IPS-15b (cell line): ENCODE measurements around the gene CELF4.

Experiments used
- H3K27me3 ChIP-seq: one replicate; pipeline ENCODE4 v1.6.1; 2013; ENCODE audit warnings: low read length; ENCODE audit not compliant: control insufficient read depth, insufficient read depth
- H3K36me3 ChIP-seq: one replicate; pipeline ENCODE4 v1.6.1; 2013; ENCODE audit warnings: low read length; ENCODE audit not compliant: control insufficient read depth, insufficient read depth
- H3K4me1 ChIP-seq: one replicate; pipeline ENCODE4 v1.6.1; 2013; ENCODE audit warnings: mild to moderate bottlenecking, low read length; ENCODE audit not compliant: control insufficient read depth, insufficient read depth
- H3K4me3 ChIP-seq: one replicate; pipeline ENCODE4 v1.5.1; 2013; ENCODE audit warnings: low read depth, low read length
- H3K9ac ChIP-seq: one replicate; pipeline ENCODE4 v1.6.1; 2013; ENCODE audit warnings: low read depth, mild to moderate bottlenecking, low read length
- H3K9me3 ChIP-seq: one replicate; pipeline ENCODE4 v1.6.1; 2013; ENCODE audit warnings: mild to moderate bottlenecking, low read length; ENCODE audit not compliant: control insufficient read depth, insufficient read depth

Gene CELF4

DNA sequence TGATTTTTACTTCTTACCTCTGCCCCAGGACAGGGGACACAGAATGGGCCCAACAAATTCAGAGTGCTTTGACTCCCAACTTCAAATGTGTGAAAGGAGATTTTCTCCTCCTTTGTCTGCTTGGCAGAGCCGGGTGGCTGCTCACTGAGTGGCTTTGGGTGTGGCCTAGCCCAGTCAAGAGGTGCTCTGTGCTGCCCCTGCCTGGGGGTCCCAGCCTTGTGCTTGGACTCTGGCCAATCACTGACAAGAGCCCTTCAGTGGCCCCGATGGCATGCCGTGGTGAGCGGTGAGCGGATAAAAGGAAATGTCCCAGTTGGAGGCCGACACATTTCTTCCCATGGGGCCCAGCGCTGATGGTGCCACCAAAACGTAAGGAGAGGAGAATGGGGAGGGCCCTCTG is 259.2 kb downstream of the CELF4 start:
- H3K36me3 ChIP-seq, result no peaks in the 10 kb centered on the region
- H3K27me3 ChIP-seq, result no peaks in the 10 kb centered on the region
- no peak overlapping the region for H3K4me3 ChIP-seq
- H3K9ac ChIP-seq, result no peak overlapping the region
- no peaks in the 10 kb centered on the region for H3K9me3 ChIP-seq
- no peaks in the 10 kb centered on the region for H3K4me1 ChIP-seq

DNA sequence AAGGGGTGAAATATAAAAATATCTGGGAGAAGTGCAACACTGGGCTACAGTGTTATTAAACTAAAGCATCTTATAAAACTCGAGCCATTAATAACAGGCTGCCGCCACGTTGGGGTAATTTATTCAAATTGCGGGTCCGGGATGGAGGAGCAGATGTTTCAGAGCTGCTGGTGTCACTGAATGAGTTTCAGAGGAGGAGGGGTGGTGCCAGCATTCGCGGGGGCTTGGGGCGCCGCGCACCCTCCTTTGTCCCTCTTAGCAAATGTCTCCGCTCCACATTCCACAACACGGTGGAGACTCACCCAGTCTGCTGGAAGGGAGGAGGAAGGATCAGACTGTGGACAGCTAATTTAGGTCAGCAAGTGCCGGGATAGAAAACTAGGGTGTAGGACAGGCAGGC is 260.5 kb downstream of the CELF4 start:
- no peaks in the 10 kb centered on the region for H3K4me1 ChIP-seq
- H3K9ac ChIP-seq, result no peak overlapping the region
- H3K27me3 ChIP-seq, result no peaks in the 10 kb centered on the region
- no peaks in the 10 kb centered on the region for H3K9me3 ChIP-seq
- no peak overlapping the region for H3K4me3 ChIP-seq
- no peaks in the 10 kb centered on the region for H3K36me3 ChIP-seq

DNA sequence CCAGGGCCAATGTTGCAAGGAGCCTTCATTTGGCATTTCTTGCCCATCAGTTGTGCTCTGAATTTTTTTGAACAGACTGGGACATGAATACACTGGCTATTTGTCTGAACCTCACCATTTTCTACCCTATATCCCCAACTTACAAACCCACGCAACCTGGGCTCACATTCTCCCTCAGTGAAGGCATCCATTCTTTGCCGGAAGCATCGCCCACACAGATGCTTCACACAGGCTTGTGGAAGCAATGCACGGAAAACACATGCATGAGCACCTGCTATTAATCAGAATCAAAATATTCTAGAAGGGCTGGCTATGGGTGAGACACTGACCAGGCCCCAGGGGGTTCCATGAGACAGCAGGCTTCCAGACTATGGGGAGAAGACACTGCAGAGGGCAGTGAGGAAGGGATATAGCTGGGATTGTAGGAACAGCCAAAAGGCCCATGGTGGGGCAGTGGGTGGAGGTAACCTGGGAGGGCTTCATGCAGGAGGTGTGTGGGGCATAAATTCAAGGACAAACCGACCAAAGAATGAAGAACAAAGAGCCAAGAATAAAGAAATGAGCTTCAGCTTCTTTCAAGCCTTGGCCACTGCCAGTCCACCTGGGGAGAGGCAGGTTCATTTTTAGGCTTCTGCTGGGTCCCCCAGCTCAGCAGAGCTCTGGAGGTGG is 261.5 kb downstream of the CELF4 start:
- no peaks in the 10 kb centered on the region for H3K36me3 ChIP-seq

DNA sequence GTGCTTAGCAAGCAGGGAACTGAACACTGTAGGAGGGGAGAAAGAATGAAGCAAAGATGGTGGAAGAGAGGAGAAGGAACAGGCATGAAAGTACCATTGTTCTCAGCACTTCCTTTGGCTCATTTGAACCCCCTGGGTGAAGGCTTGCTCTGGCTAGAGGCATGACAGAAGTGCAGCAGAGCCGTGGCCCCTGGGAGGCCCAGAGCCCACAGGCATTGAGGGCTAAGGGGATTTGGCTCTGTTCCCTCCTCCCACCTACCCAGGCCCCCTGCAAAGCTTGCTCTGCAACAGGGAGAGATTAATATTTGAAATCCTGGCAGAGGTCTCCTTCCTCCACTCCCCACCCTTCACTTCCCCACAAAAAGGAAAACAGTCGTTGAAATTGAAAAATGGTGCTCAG is 262.6 kb downstream of the CELF4 start:
- H3K4me3 ChIP-seq, result no peak overlapping the region
- H3K36me3 ChIP-seq, result no peaks in the 10 kb centered on the region
- no peaks in the 10 kb centered on the region for H3K27me3 ChIP-seq
- H3K9me3 ChIP-seq, result no peaks in the 10 kb centered on the region
- peaks cover 4% of the 10 kb centered on the region for H3K4me1 ChIP-seq
- no peak overlapping the region for H3K9ac ChIP-seq

More for the DNA sequence above, 261.5 kb downstream of the CELF4 start:
- no peaks in the 10 kb centered on the region for H3K9me3 ChIP-seq
- peaks cover 4% of the 10 kb centered on the region for H3K4me1 ChIP-seq
- H3K4me3 ChIP-seq, result no peak overlapping the region
- H3K27me3 ChIP-seq, result no peaks in the 10 kb centered on the region
- H3K9ac ChIP-seq, result no peak overlapping the region

DNA sequence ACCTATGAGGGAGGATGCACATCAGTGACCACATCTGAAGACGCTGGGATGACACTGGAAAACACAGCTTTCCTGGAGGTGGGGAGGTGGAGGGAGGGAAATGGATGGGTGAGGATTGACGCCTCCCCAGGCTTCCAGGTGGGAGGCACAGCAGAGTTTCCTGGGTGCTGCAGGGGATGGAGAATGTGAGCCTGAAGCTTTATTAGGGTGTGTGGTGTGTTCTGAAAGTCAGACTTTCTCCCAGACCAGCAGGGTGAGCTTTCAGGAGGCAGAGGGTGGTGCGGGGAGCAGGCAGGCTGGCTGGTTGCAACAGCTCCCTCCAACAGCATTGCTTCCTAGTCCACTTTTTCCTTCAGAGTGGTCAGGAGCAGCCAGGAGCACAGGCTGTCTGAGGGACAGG is 263.1 kb downstream of the CELF4 start:
- Histone ChIP-seq H3K4me3 (no peak overlapping the region), H3K9me3 (no peaks in the 10 kb centered on the region), H3K36me3 (no peaks in the 10 kb centered on the region), H3K27me3 (no peaks in the 10 kb centered on the region), H3K9ac (no peak overlapping the region), H3K4me1 (peaks cover 4% of the 10 kb centered on the region)

DNA sequence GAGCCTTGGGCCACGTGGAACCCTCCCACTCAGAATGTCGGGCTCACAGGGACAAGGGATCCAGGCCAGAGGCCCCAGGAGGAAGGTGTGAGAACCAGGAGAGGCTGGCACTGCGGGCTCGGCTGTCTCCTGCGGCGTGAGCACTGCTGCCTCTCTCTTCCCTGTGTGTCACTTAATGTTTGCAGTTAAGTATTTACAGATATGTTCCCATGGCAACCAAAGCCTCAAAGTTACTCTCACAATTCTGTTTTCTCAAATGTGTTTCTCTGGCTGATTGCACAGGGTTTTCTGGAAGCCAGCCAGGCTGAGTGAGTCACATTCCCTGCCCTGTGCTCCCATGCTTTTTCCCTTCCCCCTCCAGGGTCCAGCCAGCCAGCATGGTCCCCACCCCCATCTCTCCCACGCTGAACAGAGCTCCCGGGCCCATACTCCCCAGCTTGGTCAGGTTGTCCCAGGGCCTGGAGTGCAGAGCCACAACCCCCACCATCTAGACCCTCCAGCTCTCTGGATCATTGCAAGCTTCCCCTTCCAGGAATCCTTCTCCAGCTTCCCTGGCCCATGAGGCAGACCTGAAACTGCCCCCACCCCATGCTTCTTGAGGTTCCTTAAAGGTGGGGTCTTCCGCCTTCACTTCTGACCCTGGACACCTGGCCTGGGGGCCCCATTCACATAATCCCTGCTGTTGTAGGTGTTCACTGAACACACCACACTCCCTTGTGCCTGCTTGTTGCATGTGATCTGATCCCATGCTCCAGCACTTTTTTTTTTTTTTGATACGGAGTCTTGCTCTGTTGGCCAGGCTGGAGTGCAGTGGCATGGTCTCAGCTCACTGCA is 265.9 kb downstream of the CELF4 start:
- H3K4me3 ChIP-seq, result no peak overlapping the region
- peaks cover 4% of the 10 kb centered on the region for H3K4me1 ChIP-seq
- H3K9ac ChIP-seq, result no peak overlapping the region
- H3K36me3 ChIP-seq, result no peaks in the 10 kb centered on the region
- H3K27me3 ChIP-seq, result no peaks in the 10 kb centered on the region
- H3K9me3 ChIP-seq, result no peaks in the 10 kb centered on the region

DNA sequence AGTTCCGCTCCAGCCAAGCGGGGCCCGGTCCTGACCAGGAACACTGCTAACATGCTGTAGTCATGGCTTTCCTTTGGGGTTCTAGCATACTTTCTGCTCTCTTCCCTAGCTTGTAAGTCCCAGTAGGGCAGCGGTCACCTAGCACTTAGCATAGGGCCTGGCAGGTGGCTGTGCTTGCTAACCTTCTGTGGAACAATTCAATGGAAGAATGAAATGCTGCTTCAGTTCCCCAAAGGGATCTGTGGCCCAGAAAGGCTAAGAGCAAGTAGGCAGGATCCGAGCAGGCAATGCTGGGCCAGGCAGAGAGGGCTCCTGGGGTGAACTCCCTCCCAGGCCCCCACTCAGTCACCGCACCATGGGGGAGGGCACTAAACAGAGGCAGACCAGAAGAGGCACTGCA is 266.8 kb downstream of the CELF4 start:
- Histone ChIP-seq H3K4me3 (no peak overlapping the region), H3K36me3 (no peaks in the 10 kb centered on the region), H3K4me1 (peaks cover 4% of the 10 kb centered on the region), H3K9me3 (no peaks in the 10 kb centered on the region), H3K27me3 (no peaks in the 10 kb centered on the region), H3K9ac (no peak overlapping the region)

DNA sequence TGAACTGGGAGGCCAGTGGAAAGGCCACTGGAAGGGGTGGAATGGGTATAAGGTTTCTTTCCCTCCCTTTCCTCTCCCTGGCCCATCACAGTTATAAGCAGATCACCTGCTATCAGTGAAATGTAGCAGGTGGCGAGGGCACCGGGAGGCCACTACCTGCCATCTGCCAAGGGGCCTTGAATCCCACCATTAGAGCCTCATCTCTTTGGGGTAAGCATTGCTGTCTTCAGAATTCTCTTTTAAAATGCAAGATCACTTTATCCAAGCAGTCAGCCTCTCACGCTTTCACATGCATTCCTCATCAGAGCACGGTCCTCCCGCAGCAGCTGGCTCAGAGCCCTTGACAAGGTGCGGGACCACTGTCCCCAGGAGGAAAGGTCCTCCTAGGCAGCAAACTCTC is 268.5 kb downstream of the CELF4 start:
- no peak overlapping the region for H3K9ac ChIP-seq
- H3K9me3 ChIP-seq, result no peaks in the 10 kb centered on the region
- peaks cover 4% of the 10 kb centered on the region for H3K4me1 ChIP-seq
- no peaks in the 10 kb centered on the region for H3K36me3 ChIP-seq
- no peak overlapping the region for H3K4me3 ChIP-seq
- no peaks in the 10 kb centered on the region for H3K27me3 ChIP-seq

DNA sequence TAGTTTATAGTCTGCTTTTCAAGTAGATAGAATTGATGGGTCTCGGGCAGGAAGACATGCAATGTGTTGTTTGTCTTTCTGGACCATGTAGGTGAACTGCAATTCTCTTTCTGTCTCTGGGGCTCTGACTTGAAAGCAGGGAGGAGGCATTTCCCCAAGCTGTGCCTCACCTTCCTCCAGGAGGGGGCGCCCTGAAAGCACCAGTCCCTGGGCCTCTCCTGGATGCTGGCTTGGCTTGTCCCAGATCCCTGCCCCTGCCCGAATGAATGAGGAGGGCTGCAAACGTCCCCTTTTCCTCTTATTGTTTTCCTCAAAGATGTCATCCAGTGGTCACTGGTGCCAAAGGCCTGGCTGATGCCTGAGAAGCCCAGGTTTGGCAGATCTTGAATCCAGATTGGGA is 270.6 kb downstream of the CELF4 start:
- H3K9ac ChIP-seq, result no peak overlapping the region

DNA sequence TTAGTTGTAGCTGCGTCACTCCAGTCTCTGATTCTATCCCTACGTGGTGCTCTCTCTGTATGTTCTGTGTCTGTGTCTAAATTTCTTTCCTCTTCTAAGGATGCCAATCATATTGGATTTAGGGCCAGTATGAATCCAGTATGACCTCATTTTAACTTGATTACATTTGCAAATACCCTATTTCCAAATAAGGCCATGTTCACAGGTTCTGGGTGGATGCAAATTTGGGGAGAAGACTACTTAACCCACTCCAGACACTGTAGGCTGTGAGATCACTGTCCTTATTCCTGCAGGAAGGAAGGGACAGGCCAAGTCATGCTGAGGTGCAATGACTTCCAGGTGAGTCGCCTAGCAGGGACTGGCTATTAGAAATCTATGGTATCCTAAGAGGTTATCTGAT is 272.2 kb downstream of the CELF4 start:
- H3K4me1 ChIP-seq, result no peaks in the 10 kb centered on the region
- no peaks in the 10 kb centered on the region for H3K27me3 ChIP-seq
- H3K9ac ChIP-seq, result no peak overlapping the region
- H3K9me3 ChIP-seq, result no peaks in the 10 kb centered on the region
- H3K4me3 ChIP-seq, result no peak overlapping the region
- no peaks in the 10 kb centered on the region for H3K36me3 ChIP-seq

More for the DNA sequence above, 270.6 kb downstream of the CELF4 start:
- H3K4me1 ChIP-seq, result peaks cover 4% of the 10 kb centered on the region
- no peaks in the 10 kb centered on the region for H3K36me3 ChIP-seq
- H3K4me3 ChIP-seq, result no peak overlapping the region
- no peaks in the 10 kb centered on the region for H3K9me3 ChIP-seq
- H3K27me3 ChIP-seq, result no peaks in the 10 kb centered on the region

DNA sequence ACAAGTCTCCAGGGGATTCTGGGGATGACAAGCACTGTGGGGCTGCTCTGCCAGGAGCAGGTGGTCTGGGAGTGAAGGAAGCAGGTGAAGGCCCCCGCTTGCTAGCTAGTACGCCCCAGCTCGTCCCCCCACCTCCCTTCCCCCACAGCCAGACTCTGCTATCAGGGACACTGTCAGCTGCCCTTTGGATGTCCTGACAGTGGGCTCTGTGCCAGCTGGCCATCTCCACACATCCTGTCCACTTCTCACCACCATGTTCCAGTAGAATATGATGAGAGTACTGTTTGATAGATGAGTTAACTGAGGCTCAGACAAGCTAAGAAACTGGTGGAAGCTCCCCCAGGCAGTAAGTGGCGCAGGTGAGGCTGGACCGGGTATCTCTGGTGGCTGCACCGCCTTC is 276.2 kb downstream of the CELF4 start:
- H3K27me3 ChIP-seq, result no peaks in the 10 kb centered on the region
- H3K36me3 ChIP-seq, result no peaks in the 10 kb centered on the region
- H3K4me1 ChIP-seq, result no peaks in the 10 kb centered on the region
- no peak overlapping the region for H3K9ac ChIP-seq
- no peaks in the 10 kb centered on the region for H3K9me3 ChIP-seq
- H3K4me3 ChIP-seq, result no peak overlapping the region

DNA sequence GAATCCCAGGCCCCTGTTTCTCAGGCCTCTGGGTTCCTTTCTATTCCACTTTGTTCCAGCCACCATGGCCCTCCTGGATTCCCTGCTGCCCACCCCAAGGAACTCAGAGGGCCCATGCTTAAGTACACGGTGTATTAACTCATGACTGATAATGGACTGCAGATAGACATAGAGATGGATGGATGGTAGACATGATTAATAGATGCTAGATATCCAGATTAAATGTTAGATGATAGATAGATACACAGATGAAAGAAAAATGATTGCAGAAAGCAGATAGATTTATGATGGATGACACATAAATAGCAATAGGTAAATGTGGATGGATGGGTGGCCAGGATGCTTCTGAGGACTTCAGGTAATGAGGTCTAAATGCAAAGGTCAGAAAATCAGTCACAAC is 278.0 kb downstream of the CELF4 start:
- Histone ChIP-seq H3K9ac (no peak overlapping the region), H3K4me1 (no peaks in the 10 kb centered on the region), H3K9me3 (no peaks in the 10 kb centered on the region), H3K27me3 (no peaks in the 10 kb centered on the region), H3K4me3 (no peak overlapping the region), H3K36me3 (no peaks in the 10 kb centered on the region)
